Aorta (tissue), 5 donors: ENCODE measurements around the gene APOL3. TPM values are rescaled to one million over a fixed set of nuclear protein-coding genes. Genes with fewer than 3 reads are reported as not detected.
A peak's percentile ranks its signal among the peaks of the same experiment; 100 is the strongest.
"Not testable (repeated sequence)": the region's sequence is repeated elsewhere in the genome, so short reads cannot be mapped to it uniquely, and the experiment has no call there.

Experiments used
- ATAC-seq: fragments of 200-7000 bp; cut with Tn5 transposase; one replicate; pipeline ENCODE4 v1.9.1; 2022; ENCODE audit warnings: moderate library complexity; ENCODE audit not compliant: low FRiP score
- DNase-seq, 2 donors: peaks; one replicate each; pipeline ENCODE4 v3.0.0-alpha.2; 2020
- H3K27ac ChIP-seq, 2 donors: one replicate each; pipeline ENCODE4 v1.5.1; 2013; ENCODE audit warnings: low read length in 2 of 2, mild to moderate bottlenecking in 2 of 2, moderate library complexity in 2 of 2, control low read depth in 1 of 2, inconsistent platforms in 1 of 2, low read depth in 1 of 2
- H3K27me3 ChIP-seq, 2 donors: one replicate each; pipeline ENCODE4 v1.6.1; 2013; ENCODE audit warnings: control low read depth in 1 of 2, low read length in 1 of 2, mild to moderate bottlenecking in 1 of 2, moderate library complexity in 1 of 2; ENCODE audit not compliant: insufficient read depth in 2 of 2, control insufficient read depth in 1 of 2
- H3K36me3 ChIP-seq, 2 donors: one replicate each; pipeline ENCODE4 v1.6.1; 2013; ENCODE audit warnings: control low read depth in 1 of 2, low read length in 1 of 2, mild to moderate bottlenecking in 1 of 2; ENCODE audit not compliant: insufficient read depth in 2 of 2, control insufficient read depth in 1 of 2
- H3K4me1 ChIP-seq, 2 donors: one replicate each; pipeline ENCODE4 v1.6.1; 2013; ENCODE audit warnings: low read length in 2 of 2, control low read depth in 1 of 2, mild to moderate bottlenecking in 1 of 2, moderate library complexity in 1 of 2; ENCODE audit not compliant: insufficient read depth in 2 of 2, control insufficient read depth in 1 of 2
- H3K4me3 ChIP-seq, 2 donors: one replicate each; pipeline ENCODE4 v1.5.1; 2013; ENCODE audit warnings: low read length in 2 of 2, control low read depth in 1 of 2, mild to moderate bottlenecking in 1 of 2
- H3K9me3 ChIP-seq: one replicate; pipeline ENCODE4 v1.6.1; 2013; ENCODE audit warnings: mild to moderate bottlenecking, low read length; ENCODE audit not compliant: control insufficient read depth
- WGBS, 2 donors: extraction: QIAGEN DNeasy Blood & Tissue Kit; methylation state at CpG; one replicate each; pipeline ENCODE4 v1.1.7; 2013; 5-methylcytosine and 5-hydroxymethylcytosine counted together
- intact Hi-C, 2 donors: fragments of 100-400 bp; cut with DNase I; formaldehyde crosslinking; loops; one replicate each; pipeline versions ENCODE4 v1.14.2 to v1.15.0; 2022
- polyA plus RNA-seq, 2 donors: library from polyadenylated mRNA; stranded (reverse); fragments of 200-250 nt; gene quantifications; one replicate each; pipeline ENCODE4 v1.2.3, GENCODE V29; 2013
- total RNA-seq, 2 donors: library from RNA; stranded (reverse); fragmentation: NEBNext Ultra II Directional; extraction: Animal tissue kit (Norgen Biotek cat#: 25700); gene quantifications; one replicate each; pipeline ENCODE4 v1.2.1, GENCODE V29; 2021
- donor health status: healthy with polysubstance abuse.
- donor health status: Bipolar disorder and iron deficiency.
- donor health status: DM: no; HTN: no; CAD: no.
- donor health status: DM: no; HTN: no; CAD: no.
- donor health status: DM: yes; HTN: yes; CAD: no.

The APOL3 gene
- total and polyA plus RNA-seq, 4 donors = 40.2 to 113 (median 63.3) TPM

DNA sequence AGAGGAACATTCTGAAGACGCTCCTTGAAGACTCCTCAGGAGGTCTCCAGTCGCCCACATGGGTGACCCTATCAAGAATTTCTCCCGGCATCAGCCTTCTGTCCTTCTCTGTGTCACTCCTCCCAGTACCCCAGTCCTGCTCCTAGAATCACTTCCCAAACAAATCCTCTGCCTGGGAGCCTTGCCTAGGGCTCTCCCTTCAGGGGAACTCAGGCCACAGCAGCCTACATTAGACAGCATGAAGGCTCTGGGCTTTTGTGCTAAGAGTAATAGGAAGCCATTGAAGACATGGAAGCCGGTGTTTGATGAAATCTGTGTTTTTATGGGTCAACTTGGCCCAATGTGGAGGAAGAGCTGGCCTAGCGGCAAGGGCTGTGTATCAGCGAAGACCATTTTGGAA is 27.3 kb upstream of the APOL3 start:
- ATAC-seq, H3K36me3 ChIP-seq, H3K4me1 ChIP-seq, H3K27me3 ChIP-seq, DNase-seq, H3K4me3 ChIP-seq, H3K9me3 ChIP-seq, intact Hi-C loops, H3K27ac ChIP-seq: not testable (repeated sequence)
- WGBS, 2 donors = 96% methylated on average over 3 of the region's 6 CpGs

DNA sequence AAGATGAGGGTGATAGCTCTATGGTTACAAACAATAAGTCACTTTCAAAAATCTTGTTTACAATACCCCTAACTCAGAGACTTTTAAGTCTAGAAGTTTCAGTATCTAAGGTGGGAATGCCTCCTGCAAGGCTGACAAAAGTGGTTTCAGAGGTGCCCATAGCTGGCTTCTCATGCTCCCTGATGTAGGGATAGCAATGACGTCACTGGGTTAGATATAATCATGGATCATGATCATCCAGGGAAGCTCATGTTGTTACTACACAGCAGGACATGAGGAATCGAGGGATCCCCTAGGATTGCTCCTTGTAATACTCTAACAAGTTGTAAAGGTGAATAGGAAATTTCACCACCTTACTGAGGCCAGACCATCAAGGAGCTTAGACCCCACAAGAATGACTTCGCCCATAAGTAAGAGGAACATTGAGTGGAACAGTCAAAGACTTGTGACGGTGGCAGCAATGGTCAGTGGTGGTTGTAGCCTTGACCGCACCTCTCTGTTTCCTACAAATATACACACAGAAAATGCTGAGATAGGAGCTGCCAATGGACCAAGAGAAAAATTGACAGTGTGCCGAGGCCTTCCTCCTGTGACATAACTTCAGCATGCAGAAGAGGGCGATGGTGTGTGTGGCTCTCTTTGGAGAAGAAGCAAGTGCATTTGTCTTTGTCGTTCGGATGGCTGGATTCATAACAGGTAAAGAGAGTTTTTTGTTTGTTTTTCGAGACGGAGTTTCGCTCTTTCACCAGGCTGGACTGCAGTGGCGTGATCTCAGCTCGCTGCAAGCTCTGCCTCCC is 25.5 kb upstream of the APOL3 start:
- Histone ChIP-seq H3K9me3 (no peaks in the 10 kb centered on the region), H3K27me3 (no peaks in the 10 kb centered on the region), H3K36me3 (no peaks in the 10 kb centered on the region), H3K4me1 (no peaks in the 10 kb centered on the region), H3K4me3 (no peak overlapping the region), H3K27ac (no peak overlapping the region)
- DNase-seq = no peak
- WGBS, 2 donors = 91 to 93% methylated on average over 14 of the region's 14 CpGs
- ATAC-seq = no peak
- intact Hi-C loops = no loop called here

DNA sequence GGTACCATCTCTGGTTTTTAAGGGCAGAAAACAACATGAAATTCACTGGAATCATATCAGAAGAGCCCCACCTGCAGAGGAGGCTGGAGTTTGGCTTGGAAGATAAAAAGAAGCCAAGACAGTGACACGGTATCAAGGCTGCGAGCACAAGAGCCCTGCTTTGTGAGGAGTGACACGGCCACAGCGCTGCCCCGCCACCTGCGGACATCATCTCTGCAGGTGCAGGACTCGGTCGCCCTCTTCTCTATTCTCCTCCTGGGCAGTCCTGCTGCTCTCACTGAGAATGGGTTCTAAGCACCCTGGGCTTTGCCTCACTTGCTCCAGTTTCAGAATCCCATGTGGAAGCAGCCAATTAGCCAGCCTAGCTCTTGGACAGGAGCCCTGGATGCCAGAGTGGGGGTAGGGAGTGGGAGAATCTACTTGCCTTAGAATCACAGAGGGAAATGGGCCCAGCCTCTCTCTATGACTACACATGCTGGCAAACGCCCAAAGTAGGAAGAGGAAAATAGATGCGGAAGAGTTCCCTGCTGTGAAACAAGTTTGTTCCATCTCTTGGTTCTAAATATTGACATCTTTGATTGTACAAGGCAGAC is 24.0 kb upstream of the APOL3 start:
- WGBS, 2 donors = 71 to 72% methylated on average over 10 of the region's 10 CpGs
- DNase-seq (no peak), ATAC-seq (no peak)
- Histone ChIP-seq H3K27ac (no peak overlapping the region), H3K9me3 (no peaks in the 10 kb centered on the region), H3K4me3 (no peak overlapping the region), H3K27me3 (no peaks in the 10 kb centered on the region), H3K4me1 (no peaks in the 10 kb centered on the region), H3K36me3 (no peaks in the 10 kb centered on the region)
- intact Hi-C loops = no loop called here

DNA sequence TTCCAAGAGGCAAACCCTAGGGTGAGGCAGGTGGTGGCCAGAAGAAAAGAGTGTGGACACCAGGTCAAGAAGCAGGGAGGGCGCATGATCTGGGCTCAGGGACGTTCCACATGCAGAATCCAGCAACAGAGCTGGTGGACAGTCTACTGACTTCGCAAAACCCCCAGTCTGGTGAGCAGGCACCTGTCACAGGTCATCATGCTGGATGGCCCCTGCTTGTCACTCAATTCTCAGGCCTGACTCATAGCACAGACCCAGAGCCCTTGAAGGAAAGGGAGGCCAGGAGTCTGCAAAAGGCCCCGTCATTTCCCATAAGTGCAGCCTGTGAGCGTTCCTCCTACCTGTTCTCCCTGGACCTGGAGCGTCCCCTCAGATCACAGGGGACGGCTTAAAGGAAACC is 22.9 kb upstream of the APOL3 start:
- Histone ChIP-seq H3K4me1 (no peaks in the 10 kb centered on the region), H3K27ac (no peak overlapping the region), H3K9me3 (no peaks in the 10 kb centered on the region), H3K4me3 (no peak overlapping the region), H3K27me3 (no peaks in the 10 kb centered on the region), H3K36me3 (no peaks in the 10 kb centered on the region)
- no peak for DNase-seq
- intact Hi-C loops = no loop called here
- 97 to 98% methylated on average over 7 of the region's 7 CpGs for whole genome bisulfite sequencing, 2 donors
- ATAC-seq = no peak

DNA sequence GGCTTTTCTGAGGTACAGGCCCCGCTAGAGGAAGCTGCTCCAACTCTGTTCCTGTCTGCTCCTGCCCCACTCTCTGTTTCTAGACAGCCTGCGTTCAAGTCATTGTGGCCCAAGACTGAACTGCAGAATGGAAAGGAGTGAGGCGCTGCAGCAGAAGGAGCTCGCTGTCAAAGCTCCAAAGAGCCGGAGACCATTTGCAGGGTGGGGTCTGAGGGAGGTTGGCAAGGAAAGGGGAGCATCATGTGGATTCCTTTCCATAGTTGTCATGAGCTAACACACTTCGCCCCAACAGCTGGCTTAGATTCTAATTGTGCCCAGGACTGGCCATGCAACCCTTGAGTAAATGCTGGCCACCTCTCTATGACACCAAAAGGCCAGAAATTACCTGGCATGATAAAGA is 22.3 kb upstream of the APOL3 start:
- DNase-seq (no peak), ATAC-seq (no peak)
- WGBS, 2 donors = 93 to 97% methylated on average over 6 of the region's 6 CpGs
- no peaks in the 10 kb centered on the region for H3K27me3 ChIP-seq
- H3K4me3 ChIP-seq = no peak overlapping the region
- H3K36me3 ChIP-seq = no peaks in the 10 kb centered on the region
- H3K9me3 ChIP-seq = no peaks in the 10 kb centered on the region
- no peaks in the 10 kb centered on the region for H3K4me1 ChIP-seq
- no peak overlapping the region for H3K27ac ChIP-seq
- intact Hi-C loops = no loop called here

DNA sequence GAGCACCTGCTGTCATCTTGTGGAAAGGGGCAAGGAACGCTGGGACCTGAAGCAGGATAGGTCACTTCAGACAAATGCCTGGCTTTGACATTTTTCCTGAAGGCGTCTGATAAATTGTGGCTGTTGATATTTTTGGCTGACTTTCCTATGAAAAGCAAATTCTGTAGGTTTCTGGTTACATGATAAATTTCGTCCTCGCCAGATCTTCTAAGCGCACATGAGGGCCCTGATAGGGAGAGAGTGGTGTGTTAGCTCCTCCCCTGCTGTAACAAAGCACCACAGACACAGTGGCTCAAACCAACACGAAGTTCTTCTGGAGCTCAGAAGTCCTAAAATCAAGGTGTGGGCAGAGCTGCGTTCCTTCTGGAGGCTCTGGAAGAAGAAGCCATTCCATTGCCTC is 21.5 kb upstream of the APOL3 start:
- no peak for DNase-seq
- ATAC-seq = no peak
- intact Hi-C loops = no loop called here
- H3K9me3 ChIP-seq = no peaks in the 10 kb centered on the region
- no peaks in the 10 kb centered on the region for H3K4me1 ChIP-seq
- no peaks in the 10 kb centered on the region for H3K36me3 ChIP-seq
- no peaks in the 10 kb centered on the region for H3K27me3 ChIP-seq
- H3K27ac ChIP-seq = no peak overlapping the region
- no peak overlapping the region for H3K4me3 ChIP-seq
- WGBS, 2 donors = 25 to 36% methylated on average over 7 of the region's 7 CpGs

DNA sequence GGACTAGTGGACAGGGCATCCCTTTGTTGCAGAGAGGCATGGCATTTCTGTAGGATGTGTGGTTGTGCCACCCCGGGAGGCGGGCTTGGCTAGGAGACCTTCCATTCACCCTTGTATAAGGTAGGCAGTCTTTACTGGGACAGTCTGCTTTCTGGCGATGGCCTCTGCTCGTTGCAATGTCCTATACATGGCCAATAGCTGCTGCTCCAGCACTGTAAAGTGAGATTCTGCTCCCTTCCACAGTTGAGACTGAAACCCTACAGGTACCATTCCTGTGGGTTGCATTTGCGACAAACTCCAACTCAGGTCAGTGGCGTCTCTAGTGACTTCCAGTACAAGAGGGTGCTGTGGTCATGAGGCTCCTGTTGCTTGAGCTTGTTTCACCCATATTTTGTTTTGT is 20.4 kb upstream of the APOL3 start:
- H3K27ac ChIP-seq = no peak overlapping the region
- DNase-seq (no peak), ATAC-seq (no peak)
- WGBS, 2 donors = 88 to 89% methylated on average over 6 of the region's 6 CpGs
- no peaks in the 10 kb centered on the region for H3K36me3 ChIP-seq
- H3K27me3 ChIP-seq = no peaks in the 10 kb centered on the region
- H3K4me1 ChIP-seq = no peaks in the 10 kb centered on the region
- no peak overlapping the region for H3K4me3 ChIP-seq
- intact Hi-C loops = loop anchor here (1.0 to 2.0 kb wide), 2 partner anchors 36 kb away; no protein-coding TSS in a partner anchor
- no peaks in the 10 kb centered on the region for H3K9me3 ChIP-seq

DNA sequence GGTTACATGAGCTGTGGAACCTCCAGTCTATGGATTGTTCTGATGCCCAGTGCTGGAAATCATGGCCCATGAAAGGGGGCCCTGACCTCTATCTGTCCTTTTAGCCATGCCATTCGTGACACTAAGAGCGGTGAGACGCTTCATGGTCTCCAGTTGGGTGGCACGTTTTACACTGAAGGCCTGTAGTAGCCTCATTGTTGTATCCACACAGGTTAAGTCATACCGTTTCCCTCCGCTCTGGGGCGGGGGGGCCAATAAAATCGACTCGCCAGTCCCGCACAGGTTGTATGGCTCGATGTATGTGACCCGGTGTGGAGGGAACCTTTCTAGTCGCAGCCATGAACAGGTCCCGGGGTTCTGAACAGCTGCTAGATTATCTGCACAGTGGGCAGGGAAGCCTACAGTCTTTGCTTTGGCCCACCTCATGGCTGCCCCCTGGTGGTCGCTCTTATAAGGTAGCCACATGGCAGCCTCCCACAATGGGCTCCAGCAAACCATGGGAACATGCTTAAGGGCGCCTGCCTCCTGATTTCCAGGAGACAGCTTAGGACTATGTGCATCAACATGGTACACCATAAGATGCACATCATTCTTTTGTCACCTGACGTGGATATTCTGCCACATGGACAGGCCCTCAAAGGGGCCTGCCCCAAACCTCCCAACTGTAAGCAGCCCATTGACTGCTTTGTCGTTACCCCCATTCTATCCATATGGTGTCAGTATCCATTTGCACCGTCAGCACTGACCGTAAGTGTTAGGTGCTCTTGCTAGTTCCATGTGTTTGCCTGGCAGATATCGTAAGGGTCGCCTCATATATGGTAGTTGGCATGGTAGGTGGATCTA is 19.7 kb upstream of the APOL3 start:
- H3K9me3 ChIP-seq = no peaks in the 10 kb centered on the region

More for the DNA sequence above, 19.7 kb upstream of the APOL3 start:
- 71% methylated on average over 22 of the region's 22 CpGs for WGBS, 2 donors
- Histone ChIP-seq H3K4me3 (no peak overlapping the region), H3K36me3 (no peaks in the 10 kb centered on the region), H3K4me1 (no peaks in the 10 kb centered on the region), H3K27me3 (no peaks in the 10 kb centered on the region), H3K27ac (no peak overlapping the region)
- intact Hi-C loops = loop anchor here (1.0 to 2.0 kb wide), 2 partner anchors 35 kb away; no protein-coding TSS in a partner anchor
- peak; percentile 92 for ATAC-seq
- peak; percentile 90 to 95 for DNase-seq
